PC-3 (cell line): ENCODE measurements around the gene SLC47A2. TPM values are rescaled to one million over a fixed set of nuclear protein-coding genes. Genes with fewer than 3 reads are reported as not detected.
A peak's percentile ranks its signal among the peaks of the same experiment; 100 is the strongest.

Experiments
- ATAC-seq: fragments of 200-7000 bp; cut with Tn5 transposase; 2 replicates; pipeline ENCODE4 v1.9.1; 2020; ENCODE audit warnings: mild to moderate bottlenecking, moderate library complexity
- BruUV-seq: library from RNA; stranded (reverse); fragments of 400-500 nt; replicated peaks from 2 replicates; lab custom pipeline; 2021; lab: Mats Ljungman, UMichigan
- CTCF ChIA-PET: fragments of 300-600 bp; sonication (Branson Sonifier 250); formaldehyde crosslinking; loops from one replicate; lab custom pipeline; 2022; ENCODE audit warnings: antibody characterized with exemption; lab: Charles Lee
- POLR2A ChIA-PET: fragments of 300-600 bp; sonication (Branson Sonifier 250); formaldehyde crosslinking; loops from one replicate; lab custom pipeline; 2022; ENCODE audit warnings: antibody characterized with exemption; ENCODE audit not compliant: unreplicated experiment; lab: Charles Lee
- DNase-seq: peaks from one replicate; pipeline ENCODE4 v3.0.0-alpha.2; 2015
- H2AFZ ChIP-seq: fragments of 300-600 bp; sonication (generic); 2 replicates; pipeline ENCODE4 v1.6.0; 2016; ENCODE audit warnings: antibody characterized with exemption, low read length
- H3F3A ChIP-seq: fragments of 300-600 bp; sonication (generic); one replicate; pipeline ENCODE4 v1.6.0; 2017; ENCODE audit warnings: antibody characterized with exemption, low read length, control low read depth, mild to moderate bottlenecking; ENCODE audit not compliant: unreplicated experiment
- H3K27ac ChIP-seq: fragments of 300-600 bp; sonication (generic); 2 replicates; pipeline ENCODE4 v1.5.1; 2016; ENCODE audit warnings: mild to moderate bottlenecking, low read length
- H3K27me3 ChIP-seq: fragments of 300-600 bp; sonication (generic); 2 replicates; pipeline ENCODE4 v1.6.1; 2016; ENCODE audit warnings: low read length, mixed read lengths
- H3K36me3 ChIP-seq: fragments of 300-600 bp; sonication (generic); 2 replicates; pipeline ENCODE4 v1.6.1; 2016; ENCODE audit warnings: low read depth, mixed run types, low read length, mixed read lengths
- H3K4me1 ChIP-seq: fragments of 300-600 bp; sonication (generic); 2 replicates; pipeline ENCODE4 v1.5.1; 2016; ENCODE audit warnings: low read length; ENCODE audit not compliant: insufficient read depth
- H3K4me2 ChIP-seq: fragments of 300-600 bp; sonication (generic); 2 replicates; pipeline ENCODE4 v1.6.0; 2016; ENCODE audit warnings: low read length
- H3K4me3 ChIP-seq: fragments of 300-600 bp; sonication (generic); 2 replicates; pipeline ENCODE4 v1.5.1; 2016; ENCODE audit warnings: mild to moderate bottlenecking, low read length, mixed read lengths
- H3K79me2 ChIP-seq: fragments of 300-600 bp; sonication (generic); 2 replicates; pipeline ENCODE4 v1.6.1; 2017; ENCODE audit warnings: low read length, mixed read lengths
- H3K9ac ChIP-seq: fragments of 300-600 bp; sonication (generic); 2 replicates; pipeline ENCODE4 v1.6.0; 2016; ENCODE audit warnings: mild to moderate bottlenecking, low read length
- H3K9me2 ChIP-seq: fragments of 300-600 bp; sonication (generic); replicated peaks from 2 replicates; pipeline ENCODE4 v1.6.1; 2016; ENCODE audit warnings: mixed run types, low read length, mixed read lengths
- H3K9me3 ChIP-seq: fragments of 300-600 bp; sonication (generic); 2 replicates; pipeline ENCODE4 v1.6.1; 2016; ENCODE audit warnings: low read length, mixed read lengths
- H4K20me1 ChIP-seq: fragments of 300-600 bp; sonication (generic); 2 replicates; pipeline ENCODE4 v1.6.1; 2016; ENCODE audit warnings: low read length, mixed read lengths
- CTCF ChIP-seq: fragments of 300-600 bp; sonication (generic); conservative IDR thresholded peaks from 2 replicates; pipeline ENCODE4 v1.5.1; 2017; ENCODE audit warnings: antibody characterized with exemption, low read depth, mild to moderate bottlenecking, low read length
- EZH2 ChIP-seq: fragments of 300-600 bp; sonication (generic); IDR thresholded peaks from one replicate; pipeline ENCODE4 v1.6.1; 2017; ENCODE audit warnings: antibody characterized with exemption, mild to moderate bottlenecking, low read length; ENCODE audit not compliant: unreplicated experiment
- EZH2phosphoT487 ChIP-seq: fragments of 300-600 bp; sonication (generic); IDR thresholded peaks from 2 replicates; pipeline ENCODE4 v1.6.1; 2018; ENCODE audit warnings: mild to moderate bottlenecking, antibody characterized with exemption, low read length, borderline replicate concordance
- intact Hi-C: fragments of 100-400 bp; cut with micrococcal nuclease; formaldehyde crosslinking; loops from 2 replicates; pipeline ENCODE4 v1.9.0; 2023
- total RNA-seq: library from RNA; depleted of rRNA; stranded (reverse); fragments of >200 nt; gene quantifications from 2 replicates; pipeline ENCODE4 v1.2.3, GENCODE V29; 2014

The SLC47A2 gene
- total RNA-seq, 1 experiment from 2014 or later = not detected

- ATAC-seq (peak; percentile 47), DNase-seq (peak; percentile 88)
- peak overlapping the region; percentile 82 for H3K9ac ChIP-seq
- peaks cover 42% of the 10 kb centered on the region for H3K4me1 ChIP-seq
- no peaks in the 10 kb centered on the region for H4K20me1 ChIP-seq
- no TSS peak for BruUV-seq
- peak overlapping the region; percentile 97 for H3K27ac ChIP-seq
- POLR2A ChIA-PET = interaction anchor here (0.6 kb wide), 1 partner anchor 82 kb away, joined by 4 read pairs; no protein-coding TSS in a partner anchor
- peaks cover 4% of the 10 kb centered on the region for H3F3A ChIP-seq
- no peaks in the 10 kb centered on the region for H3K9me2 ChIP-seq
- H3K79me2 ChIP-seq = no peaks in the 10 kb centered on the region
- peak overlapping the region; percentile 15 for H2AFZ ChIP-seq
- H3K9me3 ChIP-seq = no peaks in the 10 kb centered on the region
- TF ChIP-seq CTCF (peak; percentile 97), EZH2phosphoT487 (no peak), EZH2 (no peak)
- H3K4me2 ChIP-seq = peak overlapping the region; percentile 52
- CTCF ChIA-PET = interaction anchor here (0.5 to 1.3 kb wide), 4 partner anchors 9 to 237 kb away, joined by 4 to 8 read pairs (median 5); no protein-coding TSS in a partner anchor
- intact Hi-C loops = loop anchor here (1.0 to 5.0 kb wide), 2 partner anchors 106 to 242 kb away; partner anchors contain the start of gene ALDH3A2
- no peaks in the 10 kb centered on the region for H3K36me3 ChIP-seq
- no peaks in the 10 kb centered on the region for H3K27me3 ChIP-seq
- H3K4me3 ChIP-seq = peak overlapping the region; percentile 6; the same call in 1 of the 2 replicates
Measured at GRCh38 chr17:19753661-19754463, 37.5 kb upstream of the SLC47A2 start.

- DNase-seq = peak; percentile 99
- Histone ChIP-seq H3K79me2 (no peaks in the 10 kb centered on the region), H3K9ac (peak overlapping the region; percentile 82), H3K27ac (peak overlapping the region; percentile 97), H3K9me3 (no peaks in the 10 kb centered on the region), H4K20me1 (no peaks in the 10 kb centered on the region), H3K36me3 (no peaks in the 10 kb centered on the region), H3K4me2 (peak overlapping the region; percentile 52), H3K4me3 (peak overlapping the region; percentile 6; the same call in 1 of the 2 replicates), H3K27me3 (no peaks in the 10 kb centered on the region), H2AFZ (peak overlapping the region; percentile 22), H3K9me2 (no peaks in the 10 kb centered on the region), H3F3A (peaks cover 4% of the 10 kb centered on the region), H3K4me1 (peaks cover 49% of the 10 kb centered on the region)
- ChIA-PET CTCF (interaction anchor here (1.3 kb wide), 1 partner anchor 9 kb away, joined by 6 read pairs; no protein-coding TSS in a partner anchor), POLR2A (interaction anchor here (0.6 kb wide), 1 partner anchor 81 kb away, joined by 4 read pairs; no protein-coding TSS in a partner anchor)
- no peak for TF ChIP-seq EZH2phosphoT487
- TF ChIP-seq CTCF = no peak
- TF ChIP-seq EZH2 = no peak
- BruUV-seq = no TSS peak
- intact Hi-C loops = loop anchor here (1.0 to 5.0 kb wide), 2 partner anchors 105 to 241 kb away; partner anchors contain the start of gene ALDH3A2
- peak; percentile 88 for ATAC-seq
Measured at GRCh38 chr17:19753051-19753509, 36.7 kb upstream of the SLC47A2 start.
